ENCODE measurements around the gene WRAP53.
A peak's percentile ranks its signal among the peaks of the same experiment; 100 is the strongest.

Gene WRAP53

GRCh38 chr17:7684851-7685532 is 3.3 kb upstream of the WRAP53 start:
- TF ChIP-seq CTCF (IDR thresholded peaks at IDR 0.05; ENCODE audit: borderline replicate concordance, insufficient read depth, low read depth, low read length): no peak
- peak overlapping the region; percentile 84 for H3K4me3 ChIP-seq (ENCODE audit: low read depth, low read length)

- peak overlapping the region; percentile 84 for H3K4me3 ChIP-seq (ENCODE audit: low read depth, low read length)
- TF ChIP-seq CTCF (IDR thresholded peaks at IDR 0.05; ENCODE audit: borderline replicate concordance, insufficient read depth, low read depth, low read length): no peak
Observed at GRCh38 chr17:7685533-7686221, 2.6 kb upstream of the WRAP53 start.

- H3K4me3 ChIP-seq (ENCODE audit: low read depth, low read length): peak overlapping the region; percentile 84
- TF ChIP-seq CTCF (IDR thresholded peaks at IDR 0.05; ENCODE audit: borderline replicate concordance, insufficient read depth, low read depth, low read length): no peak
Observed at GRCh38 chr17:7686222-7687071, 1.8 kb upstream of the WRAP53 start.

- peak within 1 kb of the TSS; percentile 84 for H3K4me3 ChIP-seq (ENCODE audit: low read depth, low read length)
- no peak for TF ChIP-seq CTCF (IDR thresholded peaks at IDR 0.05; ENCODE audit: borderline replicate concordance, insufficient read depth, low read depth, low read length)
Observed at GRCh38 chr17:7687072-7687907, 987 bp upstream of the WRAP53 start, which contains the start of gene TP53. Gene TP53 (minus strand): TSS chr17:7687490. CDS start chr17:7676594, 10,896 bp downstream.

GRCh38 chr17:7688808-7689316 is 585 bp downstream of the WRAP53 start:
- peak overlapping the region; percentile 72 for H3K4me3 ChIP-seq (ENCODE audit: low read depth, low read length)
- TF ChIP-seq CTCF (IDR thresholded peaks at IDR 0.05; ENCODE audit: borderline replicate concordance, insufficient read depth, low read depth, low read length): no peak

GRCh38 chr17:7695586-7695985 is 7.3 kb downstream of the WRAP53 start:
- H3K4me3 ChIP-seq (ENCODE audit: low read depth, low read length): no peak overlapping the region
- TF ChIP-seq CTCF (IDR thresholded peaks at IDR 0.05; ENCODE audit: borderline replicate concordance, insufficient read depth, low read depth, low read length): no peak
